Subcutaneous adipose tissue (tissue), 4 donors: ENCODE data around the gene CRADD. TPM values are rescaled to one million over a fixed set of nuclear protein-coding genes. Genes with fewer than 3 reads are reported as not detected.

ENCODE experiments used
- CTCF ChIP-seq: fragments of 450-650 bp; IDR thresholded peaks from one replicate; pipeline ENCODE4 v1.5.1; 2016; ENCODE audit warnings: low read depth, mild to moderate bottlenecking, control low read depth, antibody characterized with exemption, moderate library complexity
- total RNA-seq, 4 donors: library from RNA; depleted of rRNA; stranded (reverse); fragments of >200 nt; gene quantifications; one replicate each; pipeline ENCODE4 v1.1.0, GENCODE V29; 2016

CRADD gene
- total RNA-seq, 4 donors from 2014 or later: 22.5 to 43.7 (median 39.3) TPM

- TF ChIP-seq CTCF: no peak
These were observed 219.3 kb downstream of the CRADD start for GRCh38 chr12:93896427-93896826.

- TF ChIP-seq CTCF: no peak
These were observed 219.8 kb downstream of the CRADD start for GRCh38 chr12:93896952-93897351.

GRCh38 chr12:93901739-93902138 lies 224.6 kb downstream of the CRADD start:
- no peak for TF ChIP-seq CTCF

GRCh38 chr12:93902192-93902591 lies 225.0 kb downstream of the CRADD start:
- TF ChIP-seq CTCF: no peak

GRCh38 chr12:93902736-93903562 lies 225.8 kb downstream of the CRADD start:
- no peak for TF ChIP-seq CTCF

- TF ChIP-seq CTCF: no peak
These were observed 226.9 kb downstream of the CRADD start for GRCh38 chr12:93904124-93904523.

GRCh38 chr12:93908264-93908663 lies 231.1 kb downstream of the CRADD start:
- TF ChIP-seq CTCF: no peak
